Loucy (cell line): ENCODE data around the gene MLLT10.

ENCODE experiments used
- EZH2phosphoT487 ChIP-seq: fragments of 200-600 bp; IDR thresholded peaks from 2 replicates; pipeline ENCODE4 v1.6.1; 2018; ENCODE audit warnings: antibody characterized with exemption, mild to moderate bottlenecking, moderate library complexity, borderline replicate concordance
- TF ChIP-seq, protein P1 (sequence below): fragments of 200-600 bp; sonication (generic); conservative IDR thresholded peaks from 2 replicates; pipeline ENCODE4 v1.5.1; 2014; ENCODE audit warnings: mild to moderate bottlenecking, antibody characterized with exemption, low read length

DNA sequence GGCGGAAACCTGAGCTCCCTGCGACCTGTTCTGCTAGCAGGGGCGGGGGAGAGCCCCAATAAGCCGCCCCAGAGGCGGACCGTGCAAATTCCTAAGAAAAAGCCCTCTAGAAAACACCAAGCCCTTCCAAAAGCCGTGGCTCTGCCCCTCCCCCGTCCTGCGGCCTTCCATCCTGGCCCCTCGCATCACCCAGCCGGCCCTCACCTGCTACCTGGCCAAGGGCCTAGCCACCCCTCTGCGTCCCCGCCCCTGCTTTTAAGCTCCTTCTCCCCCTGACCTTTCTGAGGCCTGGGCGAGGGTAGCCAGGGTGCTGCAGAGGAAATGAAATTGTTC is 33.5 kb upstream of the MLLT10 start:
- TF ChIP-seq, protein P1, sequence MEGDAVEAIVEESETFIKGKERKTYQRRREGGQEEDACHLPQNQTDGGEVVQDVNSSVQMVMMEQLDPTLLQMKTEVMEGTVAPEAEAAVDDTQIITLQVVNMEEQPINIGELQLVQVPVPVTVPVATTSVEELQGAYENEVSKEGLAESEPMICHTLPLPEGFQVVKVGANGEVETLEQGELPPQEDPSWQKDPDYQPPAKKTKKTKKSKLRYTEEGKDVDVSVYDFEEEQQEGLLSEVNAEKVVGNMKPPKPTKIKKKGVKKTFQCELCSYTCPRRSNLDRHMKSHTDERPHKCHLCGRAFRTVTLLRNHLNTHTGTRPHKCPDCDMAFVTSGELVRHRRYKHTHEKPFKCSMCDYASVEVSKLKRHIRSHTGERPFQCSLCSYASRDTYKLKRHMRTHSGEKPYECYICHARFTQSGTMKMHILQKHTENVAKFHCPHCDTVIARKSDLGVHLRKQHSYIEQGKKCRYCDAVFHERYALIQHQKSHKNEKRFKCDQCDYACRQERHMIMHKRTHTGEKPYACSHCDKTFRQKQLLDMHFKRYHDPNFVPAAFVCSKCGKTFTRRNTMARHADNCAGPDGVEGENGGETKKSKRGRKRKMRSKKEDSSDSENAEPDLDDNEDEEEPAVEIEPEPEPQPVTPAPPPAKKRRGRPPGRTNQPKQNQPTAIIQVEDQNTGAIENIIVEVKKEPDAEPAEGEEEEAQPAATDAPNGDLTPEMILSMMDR, result no peak
- TF ChIP-seq EZH2phosphoT487, result no peak
